HS-27A (cell line): ENCODE results near the gene NDUFB3.

Experiments used
- DNase-seq: peaks from one replicate; pipeline ENCODE4 v3.0.0-alpha.2; 2012; ENCODE audit warnings: low read depth, missing footprints

Gene NDUFB3

DNA sequence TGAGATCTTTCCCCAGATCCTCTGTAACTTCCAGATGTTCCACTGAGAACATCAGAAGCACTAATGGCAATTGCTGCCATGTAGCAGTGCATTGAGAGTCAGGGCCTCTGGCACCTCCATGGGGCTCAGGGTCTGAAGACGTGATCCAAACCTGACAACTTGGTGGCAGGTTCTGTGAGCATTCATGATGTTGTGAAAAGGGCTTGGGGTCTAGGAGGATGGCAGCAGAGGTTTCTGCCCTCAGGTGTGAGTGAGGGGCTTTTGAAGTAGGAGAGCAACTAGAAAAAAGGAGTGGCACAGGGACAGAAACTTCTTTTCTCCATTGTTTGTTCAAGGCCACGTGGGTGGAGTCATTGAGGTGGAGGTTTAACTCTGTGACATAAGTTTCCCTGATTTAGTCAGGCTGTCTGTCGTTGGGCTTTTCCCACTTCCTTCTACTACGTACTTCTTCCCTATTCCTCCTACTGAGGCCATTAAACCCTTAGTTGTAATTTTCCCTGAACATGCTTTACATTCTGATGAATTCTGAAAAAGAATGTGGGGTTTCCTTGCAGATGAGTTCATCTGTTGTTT lies 57.2 kb downstream of the NDUFB3 start:
- no peak for DNase-seq

DNA sequence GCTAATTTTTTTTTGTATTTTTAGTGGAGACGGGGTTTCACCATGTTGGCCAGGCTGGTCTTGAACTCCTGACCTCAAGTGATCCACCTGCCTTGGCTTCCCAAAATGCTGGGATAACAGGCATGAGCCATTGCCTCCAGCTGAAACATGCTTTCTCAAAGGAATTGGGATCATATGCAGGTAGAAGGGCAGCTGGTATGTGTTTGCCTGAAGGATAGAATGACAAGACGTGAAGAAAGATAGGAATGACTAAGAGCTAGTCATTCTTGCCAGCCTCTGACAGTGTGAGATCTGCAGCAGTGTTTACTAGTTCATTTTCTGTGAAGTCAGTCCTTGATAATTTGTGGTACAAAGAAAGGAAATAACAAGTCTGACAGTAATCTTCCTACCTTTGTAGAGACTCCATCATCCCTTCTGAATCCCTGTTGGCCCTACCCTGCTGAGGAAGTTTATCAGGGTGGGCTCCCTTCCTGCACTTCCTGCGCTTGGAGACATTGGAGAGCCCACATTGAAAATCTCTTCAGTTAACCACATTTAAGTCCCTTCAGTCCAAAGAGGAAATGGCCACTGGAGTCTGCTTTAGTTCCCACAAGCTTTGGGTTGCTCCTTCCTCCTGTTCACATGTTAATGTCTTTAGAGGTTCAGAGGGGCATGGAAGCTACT lies 58.9 kb downstream of the NDUFB3 start:
- no peak for DNase-seq

DNA sequence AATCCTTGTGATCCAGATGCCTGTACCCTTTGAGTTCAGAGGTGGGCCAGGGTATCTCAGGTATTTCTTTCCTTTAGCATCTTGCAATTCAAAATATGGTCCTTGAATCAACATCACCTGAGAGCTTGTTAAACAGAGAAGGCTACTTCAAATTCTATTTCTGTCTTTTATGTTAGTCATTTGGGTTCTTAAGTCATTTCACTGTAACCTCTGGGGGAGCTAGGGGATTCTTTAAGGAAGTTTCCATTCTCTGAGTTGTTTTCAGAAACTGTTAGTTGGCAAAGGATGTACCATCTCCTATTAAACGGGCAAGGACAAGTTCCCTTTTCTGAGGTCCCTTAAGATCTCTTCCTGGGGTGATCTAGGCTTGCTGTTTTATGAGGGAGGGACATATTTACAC lies 60.7 kb downstream of the NDUFB3 start:
- no peak for DNase-seq
